IMR-90 (cell line): ENCODE measurements around the gene DOCK1.
A peak's percentile ranks its signal among the peaks of the same experiment; 100 is the strongest.

Experiments used
- CEBPB ChIP-seq: IDR thresholded peaks from 2 replicates; pipeline ENCODE4 v1.6.1; 2012; ENCODE audit warnings: low read depth, low read length, improper control_type of control experiment
- CHD1 ChIP-seq: IDR thresholded peaks from 2 replicates; pipeline ENCODE4 v1.6.1; 2012; ENCODE audit warnings: low read depth, low read length, improper control_type of control experiment
- CTCF ChIP-seq: conservative IDR thresholded peaks from 2 replicates; pipeline ENCODE4 v1.5.1; 2012; ENCODE audit warnings: mild to moderate bottlenecking, low read depth, low read length, improper control_type of control experiment
- MAZ ChIP-seq: IDR thresholded peaks from 2 replicates; pipeline ENCODE4 v1.6.1; 2012; ENCODE audit warnings: low read depth, mild to moderate bottlenecking, low read length, improper control_type of control experiment, moderate library complexity, borderline replicate concordance
- POLR2A ChIP-seq: IDR thresholded peaks from 2 replicates; pipeline ENCODE4 v1.6.1; 2012; ENCODE audit warnings: mild to moderate bottlenecking, low read depth, low read length
- RAD21 ChIP-seq: IDR thresholded peaks from 2 replicates; pipeline ENCODE4 v1.6.1; 2012; ENCODE audit warnings: low read length, improper control_type of control experiment
- RCOR1 ChIP-seq: IDR thresholded peaks from 2 replicates; pipeline ENCODE4 v1.6.1; 2012; ENCODE audit warnings: mild to moderate bottlenecking, low read length, improper control_type of control experiment; ENCODE audit not compliant: insufficient replicate concordance
- TF ChIP-seq, protein P1 (sequence below): fragments of 150-350 bp; IDR thresholded peaks from 2 replicates; pipeline ENCODE4 v1.6.1; 2017; ENCODE audit warnings: mild to moderate bottlenecking, antibody characterized with exemption, low read length, low read depth

- TF ChIP-seq CTCF (no peak), POLR2A (no peak), MAZ (no peak), CEBPB (0 out of 2 replicates have a peak, but pooled peaks have one; percentile 9), RCOR1 (no peak), CHD1 (no peak), RAD21 (no peak)
- TF ChIP-seq, protein P1, sequence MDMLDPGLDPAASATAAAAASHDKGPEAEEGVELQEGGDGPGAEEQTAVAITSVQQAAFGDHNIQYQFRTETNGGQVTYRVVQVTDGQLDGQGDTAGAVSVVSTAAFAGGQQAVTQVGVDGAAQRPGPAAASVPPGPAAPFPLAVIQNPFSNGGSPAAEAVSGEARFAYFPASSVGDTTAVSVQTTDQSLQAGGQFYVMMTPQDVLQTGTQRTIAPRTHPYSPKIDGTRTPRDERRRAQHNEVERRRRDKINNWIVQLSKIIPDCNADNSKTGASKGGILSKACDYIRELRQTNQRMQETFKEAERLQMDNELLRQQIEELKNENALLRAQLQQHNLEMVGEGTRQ = no peak
Measured at GRCh38 chr10:127320176-127320575, 414.9 kb downstream of the DOCK1 start.
